HG02870 (cell line): ENCODE measurements around the gene REPIN1.
A peak's percentile ranks its signal among the peaks of the same experiment; 100 is the strongest.

Experiments
- ATAC-seq: cut with Tn5 transposase; IDR thresholded peaks from one replicate; pipeline ENCODE4 v1.9.1; 2021; ENCODE audit warnings: mild to moderate bottlenecking, moderate library complexity; ENCODE audit not compliant: unreplicated experiment

The REPIN1 gene

GRCh38 chr7:150368096-150368883 is at the start of gene REPIN1:
TSS of gene REPIN1 (plus strand) at chr7:150368822. CDS start at chr7:150369712, 890 bp downstream.
- ATAC-seq: peak; percentile 49

GRCh38 chr7:150321788-150322113 is 46.9 kb upstream of the REPIN1 start:
- ATAC-seq: no peak

- no peak for ATAC-seq
These were observed 46.3 kb upstream of the REPIN1 start for GRCh38 chr7:150322114-150322832.

GRCh38 chr7:150322833-150323681 is 45.6 kb upstream of the REPIN1 start, which contains the start of the genes ACTR3C and LRRC61:
TSS of gene ACTR3C (minus strand) at chr7:150323545. CDS start at chr7:150295296, 28,249 bp downstream.
TSS of gene LRRC61 (plus strand) at chr7:150323355. CDS start at chr7:150336862, 13,507 bp downstream.
- peak; percentile 48 for ATAC-seq

- ATAC-seq: peak; percentile 16
These were observed 44.8 kb upstream of the REPIN1 start for GRCh38 chr7:150323682-150324372.

GRCh38 chr7:150324373-150324961 is 44.2 kb upstream of the REPIN1 start:
- no peak for ATAC-seq

- ATAC-seq: no peak
These were observed 43.5 kb upstream of the REPIN1 start for GRCh38 chr7:150325110-150325611.

GRCh38 chr7:150325901-150326300 is 42.7 kb upstream of the REPIN1 start:
- no peak for ATAC-seq

GRCh38 chr7:150326657-150327268 is 41.9 kb upstream of the REPIN1 start:
- ATAC-seq: no peak

- no peak for ATAC-seq
These were observed 41.3 kb upstream of the REPIN1 start for GRCh38 chr7:150327308-150327707.

- ATAC-seq: no peak
These were observed 39.1 kb upstream of the REPIN1 start for GRCh38 chr7:150329331-150330120.

GRCh38 chr7:150330211-150330885 is 38.3 kb upstream of the REPIN1 start:
- ATAC-seq: no peak

- no peak for ATAC-seq
These were observed 35.6 kb upstream of the REPIN1 start for GRCh38 chr7:150332852-150333635.

- ATAC-seq: no peak
These were observed 35.0 kb upstream of the REPIN1 start for GRCh38 chr7:150333659-150334058.

- no peak for ATAC-seq
These were observed 34.5 kb upstream of the REPIN1 start for GRCh38 chr7:150334108-150334507.

GRCh38 chr7:150335108-150335773 is 33.4 kb upstream of the REPIN1 start:
- no peak for ATAC-seq

- no peak for ATAC-seq
These were observed 32.9 kb upstream of the REPIN1 start for GRCh38 chr7:150335774-150336112.
